ENCODE results near the gene MTHFR. TPM values are rescaled to one million over a fixed set of nuclear protein-coding genes. Genes with fewer than 3 reads are reported as not detected.

The MTHFR gene
- total RNA-seq, 2 donors from 2014 or later, result 22.3 to 30.0 TPM

DNA sequence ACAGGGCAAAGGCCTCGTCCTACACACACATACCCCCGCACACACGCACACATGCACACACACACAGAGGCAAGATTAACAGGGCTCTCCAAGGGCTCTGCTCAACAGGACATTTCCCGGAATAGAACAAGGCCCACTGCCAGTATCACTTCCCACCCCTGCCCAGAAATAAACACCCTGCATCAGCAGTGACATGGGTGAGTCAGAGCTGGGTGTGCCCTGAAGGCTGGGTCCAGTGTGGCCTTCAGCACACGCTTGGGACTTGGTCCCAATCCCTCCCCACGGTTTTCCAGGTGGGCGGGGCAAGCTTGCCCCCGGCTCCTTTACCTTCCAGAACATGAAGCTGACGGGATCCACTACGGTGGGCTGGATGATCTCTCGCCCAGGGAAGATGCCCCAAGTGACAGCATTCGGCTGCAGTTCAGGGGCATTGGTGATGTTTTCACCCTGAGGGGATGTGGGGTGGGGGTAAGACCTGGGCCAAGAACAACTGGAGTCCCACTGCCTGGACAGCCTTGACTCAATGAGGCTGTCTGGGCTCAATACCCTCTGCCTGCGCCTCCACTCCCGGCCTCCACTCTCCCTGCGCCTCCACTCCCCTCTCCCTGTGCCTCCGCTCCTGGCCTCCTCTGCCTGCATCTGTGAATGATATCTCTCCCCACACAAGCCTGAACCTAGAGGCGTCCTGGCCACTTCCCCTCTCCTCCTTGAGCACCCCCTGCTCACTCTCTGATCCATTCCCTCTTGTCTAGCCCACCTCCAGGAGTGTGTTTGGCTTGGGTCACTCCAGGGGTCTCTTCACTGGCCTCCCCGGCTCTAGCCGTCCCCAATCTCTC, 14.7 kb downstream of the MTHFR start:
- TF ChIP-seq, protein P1, sequence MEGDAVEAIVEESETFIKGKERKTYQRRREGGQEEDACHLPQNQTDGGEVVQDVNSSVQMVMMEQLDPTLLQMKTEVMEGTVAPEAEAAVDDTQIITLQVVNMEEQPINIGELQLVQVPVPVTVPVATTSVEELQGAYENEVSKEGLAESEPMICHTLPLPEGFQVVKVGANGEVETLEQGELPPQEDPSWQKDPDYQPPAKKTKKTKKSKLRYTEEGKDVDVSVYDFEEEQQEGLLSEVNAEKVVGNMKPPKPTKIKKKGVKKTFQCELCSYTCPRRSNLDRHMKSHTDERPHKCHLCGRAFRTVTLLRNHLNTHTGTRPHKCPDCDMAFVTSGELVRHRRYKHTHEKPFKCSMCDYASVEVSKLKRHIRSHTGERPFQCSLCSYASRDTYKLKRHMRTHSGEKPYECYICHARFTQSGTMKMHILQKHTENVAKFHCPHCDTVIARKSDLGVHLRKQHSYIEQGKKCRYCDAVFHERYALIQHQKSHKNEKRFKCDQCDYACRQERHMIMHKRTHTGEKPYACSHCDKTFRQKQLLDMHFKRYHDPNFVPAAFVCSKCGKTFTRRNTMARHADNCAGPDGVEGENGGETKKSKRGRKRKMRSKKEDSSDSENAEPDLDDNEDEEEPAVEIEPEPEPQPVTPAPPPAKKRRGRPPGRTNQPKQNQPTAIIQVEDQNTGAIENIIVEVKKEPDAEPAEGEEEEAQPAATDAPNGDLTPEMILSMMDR (conservative IDR thresholded peaks at IDR 0.05), result no peak
- Mint-ChIP-seq H3K36me3 (ENCODE audit: low read depth) (peaks cover 34% of the 10 kb centered on the region), H3K4me1 (peaks cover 24% of the 10 kb centered on the region), H3K27me3 (ENCODE audit: insufficient read depth) (no peaks in the 10 kb centered on the region), H3K4me3 (no peak overlapping the region), H3K9me3 (no peaks in the 10 kb centered on the region), H3K27ac (peak overlapping the region; percentile 65)
- no peak overlapping the region for H3K4me3 ChIP-seq (ENCODE audit: low read length)
- H3K9ac ChIP-seq (ENCODE audit: extremely low read depth, low read length, poor library complexity, severe bottlenecking), result no peak overlapping the region
- no peak overlapping the region for H3K27ac ChIP-seq (ENCODE audit: low read depth, low read length)
- no peaks in the 10 kb centered on the region for H3K9me3 ChIP-seq (ENCODE audit: control insufficient read depth, low read length)
- H3K27me3 ChIP-seq (ENCODE audit: control insufficient read depth, insufficient read depth, low read length, poor library complexity, severe bottlenecking), result no peaks in the 10 kb centered on the region
- H3K36me3 ChIP-seq (ENCODE audit: control insufficient read depth, insufficient read depth, low read length), result peaks cover 31% of the 10 kb centered on the region
- DNase-seq, result no peak
- WGBS, 2 experiments (ENCODE audit: insufficient coverage in 1 of 2, insufficient read length in 1 of 2), result 94% methylated on average over 13 to 19 of the region's 19 CpGs
- peaks cover 21% of the 10 kb centered on the region for H3K4me1 ChIP-seq (ENCODE audit: control insufficient read depth, insufficient read depth, low read length)

DNA sequence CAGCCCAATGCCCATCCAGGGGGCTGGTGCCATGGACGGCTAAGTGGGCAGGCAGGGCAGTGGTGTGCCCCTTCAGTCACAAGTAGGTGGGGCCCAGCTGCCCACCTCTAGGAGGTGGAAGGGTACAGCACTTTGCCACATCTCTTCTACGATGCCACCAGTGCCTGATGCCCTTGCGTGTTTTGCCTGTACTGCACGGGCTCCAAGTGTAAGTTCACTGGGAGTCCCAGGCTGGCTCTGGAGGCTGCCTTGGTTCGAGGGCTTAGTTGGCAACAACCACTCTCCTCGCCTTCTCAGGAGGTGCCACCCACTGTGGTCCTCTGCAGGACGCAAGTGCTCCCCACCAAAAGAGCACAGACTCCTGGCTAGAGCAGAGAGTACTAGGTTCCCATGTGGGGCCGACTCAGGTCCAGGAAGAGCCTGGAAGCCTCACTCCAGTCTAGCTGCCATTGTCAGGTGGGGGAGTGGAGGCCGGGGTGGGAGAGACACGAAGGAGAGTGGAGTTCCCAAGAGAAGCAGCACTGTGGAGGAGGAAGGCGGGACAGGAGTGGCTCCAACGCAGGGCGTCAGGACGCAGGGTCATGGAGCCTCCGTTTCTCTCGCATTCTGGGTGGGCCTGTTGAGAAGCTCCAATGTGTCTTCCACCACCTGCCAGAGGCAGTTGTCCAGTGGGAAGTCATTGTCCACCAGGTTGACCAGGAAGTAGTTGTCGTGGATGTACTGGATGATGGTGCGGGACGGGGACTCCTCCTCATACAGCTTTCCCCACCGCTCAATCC, 15.5 kb downstream of the MTHFR start:
- Histone ChIP-seq H3K27ac (ENCODE audit: low read depth, low read length) (no peak overlapping the region), H3K4me3 (ENCODE audit: low read length) (no peak overlapping the region), H3K9me3 (ENCODE audit: control insufficient read depth, low read length) (no peaks in the 10 kb centered on the region), H3K9ac (ENCODE audit: extremely low read depth, low read length, poor library complexity, severe bottlenecking) (no peak overlapping the region), H3K36me3 (ENCODE audit: control insufficient read depth, insufficient read depth, low read length) (peaks cover 23% of the 10 kb centered on the region), H3K4me1 (ENCODE audit: control insufficient read depth, insufficient read depth, low read length) (peaks cover 21% of the 10 kb centered on the region), H3K27me3 (ENCODE audit: control insufficient read depth, insufficient read depth, low read length, poor library complexity, severe bottlenecking) (no peaks in the 10 kb centered on the region)
- DNase-seq, result no peak
- TF ChIP-seq, protein P1 (conservative IDR thresholded peaks at IDR 0.05), result no peak
- no peaks in the 10 kb centered on the region for H3K9me3 Mint-ChIP-seq
- H3K4me3 Mint-ChIP-seq, result no peak overlapping the region
- H3K27me3 Mint-ChIP-seq (ENCODE audit: insufficient read depth), result no peaks in the 10 kb centered on the region
- peak overlapping the region; percentile 65 for H3K27ac Mint-ChIP-seq
- peaks cover 30% of the 10 kb centered on the region for H3K36me3 Mint-ChIP-seq (ENCODE audit: low read depth)
- WGBS, 2 experiments (ENCODE audit: insufficient coverage in 1 of 2, insufficient read length in 1 of 2), result 93 to 97% methylated on average over 14 to 20 of the region's 20 CpGs
- H3K4me1 Mint-ChIP-seq, result peaks cover 24% of the 10 kb centered on the region

DNA sequence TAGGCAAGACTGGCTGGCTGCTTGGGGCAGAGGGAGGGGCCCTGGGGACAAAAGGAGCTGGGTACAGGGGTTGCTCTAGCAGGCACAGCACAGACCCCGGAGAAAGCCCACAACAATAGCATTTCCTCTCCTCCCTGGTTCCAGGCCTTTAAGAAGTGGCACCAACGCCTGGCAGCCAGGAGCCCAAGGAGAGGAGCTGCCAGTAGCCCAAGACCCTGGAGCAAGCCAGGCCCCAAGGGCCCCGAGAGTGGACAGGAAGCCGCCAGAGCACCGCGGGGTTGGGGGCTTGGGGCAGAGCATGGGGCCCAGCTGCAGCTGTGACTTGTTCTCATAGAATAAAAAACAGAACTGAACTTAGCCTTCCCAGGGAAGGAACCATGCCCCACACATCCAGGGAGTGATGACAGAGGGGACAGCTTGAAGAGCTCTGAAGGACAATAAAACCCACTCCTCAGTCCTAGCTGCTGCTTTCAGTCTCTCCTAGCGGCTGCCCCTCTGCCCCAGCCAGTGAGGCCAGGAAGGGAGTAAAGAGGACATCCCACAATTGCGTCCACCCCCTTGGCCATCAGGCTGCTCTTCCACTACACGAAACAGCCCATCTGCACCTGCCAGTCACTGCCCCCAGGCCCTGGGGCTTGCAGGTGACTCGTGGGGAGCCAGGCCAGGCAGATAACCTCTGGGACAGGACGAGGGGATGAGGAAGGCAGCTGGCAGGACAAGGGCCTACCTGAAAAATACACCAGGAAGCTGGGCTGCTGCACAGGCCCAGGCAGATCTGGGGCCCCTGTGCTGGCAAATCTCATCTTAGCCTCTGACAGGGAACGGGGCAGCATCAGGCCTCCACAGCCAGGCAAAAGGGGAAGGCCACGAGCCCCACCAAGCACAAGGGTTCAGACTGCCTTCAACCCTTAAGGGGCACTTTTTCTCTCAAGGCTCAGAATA, 16.4 kb downstream of the MTHFR start:
- TF ChIP-seq, protein P1 (conservative IDR thresholded peaks at IDR 0.05), result no peak
- Mint-ChIP-seq H3K36me3 (ENCODE audit: low read depth) (peaks cover 25% of the 10 kb centered on the region), H3K4me3 (no peak overlapping the region), H3K9me3 (no peaks in the 10 kb centered on the region), H3K27me3 (ENCODE audit: insufficient read depth) (no peaks in the 10 kb centered on the region), H3K27ac (no peak overlapping the region), H3K4me1 (peaks cover 24% of the 10 kb centered on the region)
- H3K27ac ChIP-seq (ENCODE audit: low read depth, low read length), result peak overlapping the region; percentile 73
- H3K9me3 ChIP-seq (ENCODE audit: control insufficient read depth, low read length), result no peaks in the 10 kb centered on the region
- peaks cover 26% of the 10 kb centered on the region for H3K4me1 ChIP-seq (ENCODE audit: control insufficient read depth, insufficient read depth, low read length)
- no peak overlapping the region for H3K9ac ChIP-seq (ENCODE audit: extremely low read depth, low read length, poor library complexity, severe bottlenecking)
- H3K36me3 ChIP-seq (ENCODE audit: control insufficient read depth, insufficient read depth, low read length), result peaks cover 18% of the 10 kb centered on the region
- no peak overlapping the region for H3K4me3 ChIP-seq (ENCODE audit: low read length)
- DNase-seq, result no peak
- 90 to 94% methylated on average over 8 to 13 of the region's 13 CpGs for WGBS, 2 experiments (ENCODE audit: insufficient coverage in 1 of 2, insufficient read length in 1 of 2)
- no peaks in the 10 kb centered on the region for H3K27me3 ChIP-seq (ENCODE audit: control insufficient read depth, insufficient read depth, low read length, poor library complexity, severe bottlenecking)
